ENCODE measurements around the gene NPAS1. TPM values are rescaled to one million over a fixed set of nuclear protein-coding genes. Genes with fewer than 3 reads are reported as not detected.
A peak's percentile ranks its signal among the peaks of the same experiment; 100 is the strongest.

Gene NPAS1
- total and polyA plus RNA-seq, 2 experiments from 2014 or later: 5.6 to 9.8 TPM

GRCh38 chr19:46974181-46974580 is 45.5 kb upstream of the NPAS1 start (continued):
- TF ChIP-seq ZNF331 (CRISPR knock-in tag; IDR thresholded peaks at IDR 0.05; ENCODE audit: low read depth): no peak
- TF ChIP-seq, protein P1, sequence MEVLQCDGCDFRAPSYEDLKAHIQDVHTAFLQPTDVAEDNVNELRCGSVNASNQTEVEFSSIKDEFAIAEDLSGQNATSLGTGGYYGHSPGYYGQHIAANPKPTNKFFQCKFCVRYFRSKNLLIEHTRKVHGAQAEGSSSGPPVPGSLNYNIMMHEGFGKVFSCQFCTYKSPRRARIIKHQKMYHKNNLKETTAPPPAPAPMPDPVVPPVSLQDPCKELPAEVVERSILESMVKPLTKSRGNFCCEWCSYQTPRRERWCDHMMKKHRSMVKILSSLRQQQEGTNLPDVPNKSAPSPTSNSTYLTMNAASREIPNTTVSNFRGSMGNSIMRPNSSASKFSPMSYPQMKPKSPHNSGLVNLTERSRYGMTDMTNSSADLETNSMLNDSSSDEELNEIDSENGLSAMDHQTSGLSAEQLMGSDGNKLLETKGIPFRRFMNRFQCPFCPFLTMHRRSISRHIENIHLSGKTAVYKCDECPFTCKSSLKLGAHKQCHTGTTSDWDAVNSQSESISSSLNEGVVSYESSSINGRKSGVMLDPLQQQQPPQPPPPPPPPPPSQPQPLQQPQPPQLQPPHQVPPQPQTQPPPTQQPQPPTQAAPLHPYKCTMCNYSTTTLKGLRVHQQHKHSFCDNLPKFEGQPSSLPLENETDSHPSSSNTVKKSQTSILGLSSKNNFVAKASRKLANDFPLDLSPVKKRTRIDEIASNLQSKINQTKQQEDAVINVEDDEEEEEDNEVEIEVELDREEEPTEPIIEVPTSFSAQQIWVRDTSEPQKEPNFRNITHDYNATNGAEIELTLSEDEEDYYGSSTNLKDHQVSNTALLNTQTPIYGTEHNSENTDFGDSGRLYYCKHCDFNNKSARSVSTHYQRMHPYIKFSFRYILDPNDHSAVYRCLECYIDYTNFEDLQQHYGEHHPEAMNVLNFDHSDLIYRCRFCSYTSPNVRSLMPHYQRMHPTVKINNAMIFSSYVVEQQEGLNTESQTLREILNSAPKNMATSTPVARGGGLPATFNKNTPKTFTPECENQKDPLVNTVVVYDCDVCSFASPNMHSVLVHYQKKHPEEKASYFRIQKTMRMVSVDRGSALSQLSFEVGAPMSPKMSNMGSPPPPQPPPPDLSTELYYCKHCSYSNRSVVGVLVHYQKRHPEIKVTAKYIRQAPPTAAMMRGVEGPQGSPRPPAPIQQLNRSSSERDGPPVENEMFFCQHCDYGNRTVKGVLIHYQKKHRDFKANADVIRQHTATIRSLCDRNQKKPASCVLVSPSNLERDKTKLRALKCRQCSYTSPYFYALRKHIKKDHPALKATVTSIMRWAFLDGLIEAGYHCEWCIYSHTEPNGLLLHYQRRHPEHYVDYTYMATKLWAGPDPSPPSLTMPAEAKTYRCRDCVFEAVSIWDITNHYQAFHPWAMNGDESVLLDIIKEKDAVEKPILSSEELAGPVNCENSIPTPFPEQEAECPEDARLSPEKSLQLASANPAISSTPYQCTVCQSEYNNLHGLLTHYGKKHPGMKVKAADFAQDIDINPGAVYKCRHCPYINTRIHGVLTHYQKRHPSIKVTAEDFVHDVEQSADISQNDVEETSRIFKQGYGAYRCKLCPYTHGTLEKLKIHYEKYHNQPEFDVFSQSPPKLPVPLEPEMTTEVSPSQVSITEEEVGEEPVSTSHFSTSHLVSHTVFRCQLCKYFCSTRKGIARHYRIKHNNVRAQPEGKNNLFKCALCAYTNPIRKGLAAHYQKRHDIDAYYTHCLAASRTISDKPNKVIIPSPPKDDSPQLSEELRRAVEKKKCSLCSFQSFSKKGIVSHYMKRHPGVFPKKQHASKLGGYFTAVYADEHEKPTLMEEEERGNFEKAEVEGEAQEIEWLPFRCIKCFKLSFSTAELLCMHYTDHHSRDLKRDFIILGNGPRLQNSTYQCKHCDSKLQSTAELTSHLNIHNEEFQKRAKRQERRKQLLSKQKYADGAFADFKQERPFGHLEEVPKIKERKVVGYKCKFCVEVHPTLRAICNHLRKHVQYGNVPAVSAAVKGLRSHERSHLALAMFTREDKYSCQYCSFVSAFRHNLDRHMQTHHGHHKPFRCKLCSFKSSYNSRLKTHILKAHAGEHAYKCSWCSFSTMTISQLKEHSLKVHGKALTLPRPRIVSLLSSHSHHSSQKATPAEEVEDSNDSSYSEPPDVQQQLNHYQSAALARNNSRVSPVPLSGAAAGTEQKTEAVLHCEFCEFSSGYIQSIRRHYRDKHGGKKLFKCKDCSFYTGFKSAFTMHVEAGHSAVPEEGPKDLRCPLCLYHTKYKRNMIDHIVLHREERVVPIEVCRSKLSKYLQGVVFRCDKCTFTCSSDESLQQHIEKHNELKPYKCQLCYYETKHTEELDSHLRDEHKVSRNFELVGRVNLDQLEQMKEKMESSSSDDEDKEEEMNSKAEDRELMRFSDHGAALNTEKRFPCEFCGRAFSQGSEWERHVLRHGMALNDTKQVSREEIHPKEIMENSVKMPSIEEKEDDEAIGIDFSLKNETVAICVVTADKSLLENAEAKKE (CRISPR knock-in tag; IDR thresholded peaks at IDR 0.05): no peak
- no peak for TF ChIP-seq ZNF114 (CRISPR knock-in tag; IDR thresholded peaks at IDR 0.05)
- no peak for TF ChIP-seq CREB1 (CRISPR knock-in tag; IDR thresholded peaks at IDR 0.05; ENCODE audit: low read depth)

- Histone ChIP-seq H3K4me3 (no peak overlapping the region), H3K27ac (ENCODE audit: low read depth) (peak overlapping the region; percentile 84), H3K79me2 (replicated peaks; ENCODE audit: insufficient read depth) (peaks cover 11% of the 10 kb centered on the region), H2AFZ (no peak overlapping the region), H3F3A (replicated peaks; ENCODE audit: low read depth) (peaks cover 26% of the 10 kb centered on the region; the same call in 1 of the 2 replicates), H3K4me1 (ENCODE audit: insufficient read depth) (peaks cover 34% of the 10 kb centered on the region), H3K9me2 (ENCODE audit: insufficient read depth) (no peaks in the 10 kb centered on the region), H3K27me3 (ENCODE audit: insufficient read depth) (no peaks in the 10 kb centered on the region), H3K36me3 (ENCODE audit: insufficient read depth) (no peaks in the 10 kb centered on the region), H4K20me1 (replicated peaks; ENCODE audit: insufficient read depth) (peaks cover 7% of the 10 kb centered on the region), H3K4me2 (no peak overlapping the region)
- ATAC-seq (no peak), DNase-seq (ENCODE audit: low spot score) (no peak)
- Mint-ChIP-seq H3K4me1 (peaks cover 43% of the 10 kb centered on the region), H3K27ac (peak overlapping the region; percentile 74), H3K4me3 (no peak overlapping the region), H3K27me3 (ENCODE audit: insufficient read depth, low read depth, poor library complexity) (peaks cover 6% of the 10 kb centered on the region), H3K9me3 (no peaks in the 10 kb centered on the region), H3K36me3 (ENCODE audit: low read depth) (no peaks in the 10 kb centered on the region; the same call in 2 of the 3 replicates)
- TF ChIP-seq EZH2 (IDR thresholded peaks at IDR 0.05; ENCODE audit: low read depth, unreplicated experiment) (no peak), ZNF114 (CRISPR knock-in tag; IDR thresholded peaks at IDR 0.05) (no peak), POLR2AphosphoS5 (IDR thresholded peaks at IDR 0.05; ENCODE audit: low read depth) (no peak)
- TF ChIP-seq, protein P2, sequence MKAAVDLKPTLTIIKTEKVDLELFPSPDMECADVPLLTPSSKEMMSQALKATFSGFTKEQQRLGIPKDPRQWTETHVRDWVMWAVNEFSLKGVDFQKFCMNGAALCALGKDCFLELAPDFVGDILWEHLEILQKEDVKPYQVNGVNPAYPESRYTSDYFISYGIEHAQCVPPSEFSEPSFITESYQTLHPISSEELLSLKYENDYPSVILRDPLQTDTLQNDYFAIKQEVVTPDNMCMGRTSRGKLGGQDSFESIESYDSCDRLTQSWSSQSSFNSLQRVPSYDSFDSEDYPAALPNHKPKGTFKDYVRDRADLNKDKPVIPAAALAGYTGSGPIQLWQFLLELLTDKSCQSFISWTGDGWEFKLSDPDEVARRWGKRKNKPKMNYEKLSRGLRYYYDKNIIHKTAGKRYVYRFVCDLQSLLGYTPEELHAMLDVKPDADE (IDR thresholded peaks at IDR 0.05): no peak
- TF ChIP-seq, protein P3, sequence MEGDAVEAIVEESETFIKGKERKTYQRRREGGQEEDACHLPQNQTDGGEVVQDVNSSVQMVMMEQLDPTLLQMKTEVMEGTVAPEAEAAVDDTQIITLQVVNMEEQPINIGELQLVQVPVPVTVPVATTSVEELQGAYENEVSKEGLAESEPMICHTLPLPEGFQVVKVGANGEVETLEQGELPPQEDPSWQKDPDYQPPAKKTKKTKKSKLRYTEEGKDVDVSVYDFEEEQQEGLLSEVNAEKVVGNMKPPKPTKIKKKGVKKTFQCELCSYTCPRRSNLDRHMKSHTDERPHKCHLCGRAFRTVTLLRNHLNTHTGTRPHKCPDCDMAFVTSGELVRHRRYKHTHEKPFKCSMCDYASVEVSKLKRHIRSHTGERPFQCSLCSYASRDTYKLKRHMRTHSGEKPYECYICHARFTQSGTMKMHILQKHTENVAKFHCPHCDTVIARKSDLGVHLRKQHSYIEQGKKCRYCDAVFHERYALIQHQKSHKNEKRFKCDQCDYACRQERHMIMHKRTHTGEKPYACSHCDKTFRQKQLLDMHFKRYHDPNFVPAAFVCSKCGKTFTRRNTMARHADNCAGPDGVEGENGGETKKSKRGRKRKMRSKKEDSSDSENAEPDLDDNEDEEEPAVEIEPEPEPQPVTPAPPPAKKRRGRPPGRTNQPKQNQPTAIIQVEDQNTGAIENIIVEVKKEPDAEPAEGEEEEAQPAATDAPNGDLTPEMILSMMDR (conservative IDR thresholded peaks at IDR 0.05; ENCODE audit: low read depth in 2 of 2): no peak
These were observed 44.4 kb upstream of the NPAS1 start for GRCh38 chr19:46975011-46975924.

Data from GM23338 (cell line).